Measurements from ENCODE around the gene HARS1. TPM values are rescaled to one million over a fixed set of nuclear protein-coding genes. Genes with fewer than 3 reads are reported as not detected.
A peak's percentile ranks its signal among the peaks of the same experiment; 100 is the strongest.
"Not testable (repeated sequence)": the region's sequence is repeated elsewhere in the genome, so short reads cannot be mapped to it uniquely, and the experiment has no call there.

Gene HARS1
- total RNA-seq, 1 donor from 2014 or later = 95.2 TPM

- no peak for TF ChIP-seq EZH2 (IDR thresholded peaks at IDR 0.05; ENCODE audit: insufficient read depth, low read length)
- no peak for TF ChIP-seq CTCF (IDR thresholded peaks at IDR 0.05; ENCODE audit: insufficient read depth, low read depth, low read length)
- Histone ChIP-seq H3K27ac (ENCODE audit: low read depth, low read length) (no peak overlapping the region), H4K20me1 (ENCODE audit: insufficient read depth, low read length) (peaks cover 30% of the 10 kb centered on the region), H2AFZ (ENCODE audit: low read depth, low read length) (no peak overlapping the region), H3K79me2 (ENCODE audit: insufficient read depth, low read length) (peaks cover 18% of the 10 kb centered on the region), H3K9ac (ENCODE audit: low read length) (no peak overlapping the region), H3K9me3 (ENCODE audit: insufficient read depth, low read depth, low read length) (no peaks in the 10 kb centered on the region), H3K27me3 (ENCODE audit: insufficient read depth, low read length) (no peaks in the 10 kb centered on the region), H3K4me3 (ENCODE audit: insufficient read depth, low read depth, low read length) (no peak overlapping the region), H3K36me3 (ENCODE audit: insufficient read depth, low read length) (peaks cover 45% of the 10 kb centered on the region), H3K4me1 (ENCODE audit: insufficient read depth, low read length) (no peaks in the 10 kb centered on the region), H3K4me2 (ENCODE audit: low read length) (peak overlapping the region; percentile 5)
- FAIRE-seq (no peak), DNase-seq (ENCODE audit: low read depth) (no peak)
- Mint-ChIP-seq H3K4me1 (ENCODE audit: low read depth, unreplicated experiment) (peaks cover 2% of the 10 kb centered on the region), H3K9me3 (ENCODE audit: unreplicated experiment) (no peaks in the 10 kb centered on the region), H3K27me3 (ENCODE audit: low read depth, unreplicated experiment) (no peaks in the 10 kb centered on the region), H3K36me3 (ENCODE audit: low read depth, unreplicated experiment) (peaks cover 29% of the 10 kb centered on the region), H3K27ac (ENCODE audit: unreplicated experiment) (no peak overlapping the region), H3K4me3 (ENCODE audit: unreplicated experiment) (no peak overlapping the region)
Measured at GRCh38 chr5:140672455-140673186, 18.5 kb downstream of the HARS1 start.

GRCh38 chr5:140671472-140672125 lies 19.6 kb downstream of the HARS1 start:
- TF ChIP-seq EZH2 (IDR thresholded peaks at IDR 0.05; ENCODE audit: insufficient read depth, low read length) = no peak
- Histone ChIP-seq H3K9me3 (ENCODE audit: insufficient read depth, low read depth, low read length) (no peaks in the 10 kb centered on the region), H3K27me3 (ENCODE audit: insufficient read depth, low read length) (no peaks in the 10 kb centered on the region), H3K4me3 (ENCODE audit: insufficient read depth, low read depth, low read length) (no peak overlapping the region), H2AFZ (ENCODE audit: low read depth, low read length) (no peak overlapping the region), H3K4me2 (ENCODE audit: low read length) (no peak overlapping the region), H3K9ac (ENCODE audit: low read length) (no peak overlapping the region), H3K27ac (ENCODE audit: low read depth, low read length) (no peak overlapping the region), H3K79me2 (ENCODE audit: insufficient read depth, low read length) (peaks cover 28% of the 10 kb centered on the region), H3K4me1 (ENCODE audit: insufficient read depth, low read length) (no peaks in the 10 kb centered on the region), H4K20me1 (ENCODE audit: insufficient read depth, low read length) (peaks cover 40% of the 10 kb centered on the region), H3K36me3 (ENCODE audit: insufficient read depth, low read length) (peaks cover 35% of the 10 kb centered on the region)
- Mint-ChIP-seq H3K4me1 (ENCODE audit: low read depth, unreplicated experiment) (peaks cover 10% of the 10 kb centered on the region), H3K36me3 (ENCODE audit: low read depth, unreplicated experiment) (peaks cover 29% of the 10 kb centered on the region), H3K9me3 (ENCODE audit: unreplicated experiment) (no peaks in the 10 kb centered on the region), H3K4me3 (ENCODE audit: unreplicated experiment) (no peak overlapping the region), H3K27me3 (ENCODE audit: low read depth, unreplicated experiment) (no peaks in the 10 kb centered on the region), H3K27ac (ENCODE audit: unreplicated experiment) (no peak overlapping the region)
- DNase-seq (ENCODE audit: low read depth) (no peak), FAIRE-seq (no peak)

- Mint-ChIP-seq H3K4me1 (ENCODE audit: low read depth, unreplicated experiment) (peaks cover 14% of the 10 kb centered on the region), H3K36me3 (ENCODE audit: low read depth, unreplicated experiment) (peaks cover 29% of the 10 kb centered on the region)
- not testable (repeated sequence) for H3K9me3 Mint-ChIP-seq (ENCODE audit: unreplicated experiment); H3K27me3 ChIP-seq (ENCODE audit: insufficient read depth, low read length); DNase-seq (ENCODE audit: low read depth); H3K4me2 ChIP-seq (ENCODE audit: low read length); H3K9me3 ChIP-seq (ENCODE audit: insufficient read depth, low read depth, low read length); H3K9ac ChIP-seq (ENCODE audit: low read length); FAIRE-seq; H3K27ac ChIP-seq (ENCODE audit: low read depth, low read length); H3K4me3 ChIP-seq (ENCODE audit: insufficient read depth, low read depth, low read length); H3K27me3 Mint-ChIP-seq (ENCODE audit: low read depth, unreplicated experiment); H3K4me3 Mint-ChIP-seq (ENCODE audit: unreplicated experiment); H3K4me1 ChIP-seq (ENCODE audit: insufficient read depth, low read length); H2AFZ ChIP-seq (ENCODE audit: low read depth, low read length); H3K27ac Mint-ChIP-seq (ENCODE audit: unreplicated experiment)
- Histone ChIP-seq H3K36me3 (ENCODE audit: insufficient read depth, low read length) (peaks cover 30% of the 10 kb centered on the region), H4K20me1 (ENCODE audit: insufficient read depth, low read length) (peaks cover 43% of the 10 kb centered on the region), H3K79me2 (ENCODE audit: insufficient read depth, low read length) (peaks cover 33% of the 10 kb centered on the region)
Measured at GRCh38 chr5:140671035-140671434, 20.1 kb downstream of the HARS1 start.
